ENCODE data around the gene TBC1D12. TPM values are rescaled to one million over a fixed set of nuclear protein-coding genes. Genes with fewer than 3 reads are reported as not detected.

The TBC1D12 gene
- total RNA-seq, 3 donors from 2014 or later (not counting 1 experiment from before 2014, with no cell fraction given), result 1.2 to 4.8 (median 1.8) TPM

DNA sequence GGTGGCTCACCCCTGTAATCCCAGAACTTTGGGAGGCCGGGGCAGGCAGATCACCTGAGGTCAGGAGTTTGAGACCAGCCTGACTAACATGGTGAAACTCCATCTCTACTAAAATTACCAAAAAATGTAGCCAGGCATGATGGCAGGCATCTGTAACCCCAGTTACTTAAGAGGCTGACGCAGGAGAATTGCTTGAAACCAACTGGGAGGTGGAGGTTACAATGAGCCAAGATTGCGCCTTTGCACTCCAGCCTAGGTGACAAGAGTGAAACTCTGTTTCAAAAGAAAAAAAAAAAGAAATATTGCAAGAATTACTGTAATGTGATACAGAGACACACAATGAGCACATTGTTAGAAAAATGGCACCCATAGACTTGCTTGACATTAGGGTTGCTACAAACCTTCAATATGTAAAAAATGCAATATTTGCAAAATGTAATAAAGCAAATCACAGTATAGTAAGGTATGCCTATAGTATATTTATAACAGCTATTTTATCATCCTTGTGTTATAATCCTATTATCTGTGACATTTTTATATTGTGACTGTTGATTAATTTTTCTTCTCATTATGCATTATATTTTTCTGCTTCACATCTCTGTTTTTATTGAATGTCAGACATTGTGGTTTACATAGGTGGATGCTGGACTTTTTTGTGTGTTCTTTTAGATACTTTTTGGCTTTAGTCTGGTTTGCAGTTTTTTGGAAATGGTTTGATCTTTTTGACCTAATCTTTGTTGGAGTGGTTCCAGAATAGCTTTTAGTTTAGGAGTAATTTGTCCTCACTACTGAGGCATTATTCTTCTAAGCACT is 87.8 kb downstream of the TBC1D12 start:
- 91% methylated on average over 3 of the region's 3 CpGs for WGBS (ENCODE audit: insufficient coverage)
- Mint-ChIP-seq H3K4me1 (no peaks in the 10 kb centered on the region), H3K27me3 (ENCODE audit: low read depth in 2 of 2) (no peaks in the 10 kb centered on the region), H3K9me3 (peaks cover 0 to 3% of the 10 kb centered on the region in 2 donors), H3K4me3 (no peak overlapping the region), H3K36me3 (peaks cover 6% of the 10 kb centered on the region), H3K27ac (no peak overlapping the region)
- TF ChIP-seq, protein P1, sequence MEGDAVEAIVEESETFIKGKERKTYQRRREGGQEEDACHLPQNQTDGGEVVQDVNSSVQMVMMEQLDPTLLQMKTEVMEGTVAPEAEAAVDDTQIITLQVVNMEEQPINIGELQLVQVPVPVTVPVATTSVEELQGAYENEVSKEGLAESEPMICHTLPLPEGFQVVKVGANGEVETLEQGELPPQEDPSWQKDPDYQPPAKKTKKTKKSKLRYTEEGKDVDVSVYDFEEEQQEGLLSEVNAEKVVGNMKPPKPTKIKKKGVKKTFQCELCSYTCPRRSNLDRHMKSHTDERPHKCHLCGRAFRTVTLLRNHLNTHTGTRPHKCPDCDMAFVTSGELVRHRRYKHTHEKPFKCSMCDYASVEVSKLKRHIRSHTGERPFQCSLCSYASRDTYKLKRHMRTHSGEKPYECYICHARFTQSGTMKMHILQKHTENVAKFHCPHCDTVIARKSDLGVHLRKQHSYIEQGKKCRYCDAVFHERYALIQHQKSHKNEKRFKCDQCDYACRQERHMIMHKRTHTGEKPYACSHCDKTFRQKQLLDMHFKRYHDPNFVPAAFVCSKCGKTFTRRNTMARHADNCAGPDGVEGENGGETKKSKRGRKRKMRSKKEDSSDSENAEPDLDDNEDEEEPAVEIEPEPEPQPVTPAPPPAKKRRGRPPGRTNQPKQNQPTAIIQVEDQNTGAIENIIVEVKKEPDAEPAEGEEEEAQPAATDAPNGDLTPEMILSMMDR (IDR thresholded peaks at IDR 0.05), result no peak
- Histone ChIP-seq H3K9me3 (ENCODE audit: control insufficient read depth, insufficient read depth, low read length) (no peaks in the 10 kb centered on the region), H3K4me3 (ENCODE audit: low read length) (no peak overlapping the region), H3K27ac (ENCODE audit: low read length) (no peak overlapping the region), H3K36me3 (ENCODE audit: control insufficient read depth, insufficient read depth, low read length) (no peaks in the 10 kb centered on the region), H3K4me1 (ENCODE audit: control insufficient read depth, insufficient read depth, low read length) (no peaks in the 10 kb centered on the region), H3K27me3 (ENCODE audit: control insufficient read depth, insufficient read depth, low read length) (no peaks in the 10 kb centered on the region)
- intact Hi-C loops (cut with micrococcal nuclease), result no loop called here
- DNase-seq (no peak), ATAC-seq (no peak)

DNA sequence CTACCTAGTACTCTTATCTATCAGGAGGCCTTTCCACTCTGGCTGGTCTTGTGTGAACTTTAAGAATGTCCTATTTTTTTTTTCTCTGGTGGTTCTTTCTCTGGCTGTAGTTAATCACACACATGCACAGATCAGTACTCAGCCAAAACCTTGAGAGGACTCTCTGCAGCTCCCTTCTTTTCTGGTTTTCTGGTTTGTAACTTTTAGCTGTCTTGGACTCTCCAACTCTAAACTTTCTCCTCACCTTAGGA is 88.4 kb downstream of the TBC1D12 start:
- H3K4me1 ChIP-seq (ENCODE audit: control insufficient read depth, insufficient read depth, low read length), result no peaks in the 10 kb centered on the region
- H3K4me3 ChIP-seq (ENCODE audit: low read length), result no peak overlapping the region
- Mint-ChIP-seq H3K27me3 (ENCODE audit: low read depth in 2 of 2) (no peaks in the 10 kb centered on the region), H3K27ac (no peak overlapping the region), H3K9me3 (peaks cover 0 to 3% of the 10 kb centered on the region in 2 donors), H3K4me3 (no peak overlapping the region), H3K4me1 (no peaks in the 10 kb centered on the region), H3K36me3 (peaks cover 6% of the 10 kb centered on the region)
- no peak overlapping the region for H3K27ac ChIP-seq (ENCODE audit: low read length)
- no peaks in the 10 kb centered on the region for H3K27me3 ChIP-seq (ENCODE audit: control insufficient read depth, insufficient read depth, low read length)
- H3K36me3 ChIP-seq (ENCODE audit: control insufficient read depth, insufficient read depth, low read length), result no peaks in the 10 kb centered on the region
- TF ChIP-seq, protein P1 (IDR thresholded peaks at IDR 0.05), result no peak
- DNase-seq, result no peak
- intact Hi-C loops (cut with micrococcal nuclease), result no loop called here
- no peaks in the 10 kb centered on the region for H3K9me3 ChIP-seq (ENCODE audit: control insufficient read depth, insufficient read depth, low read length)
- ATAC-seq, result no peak

DNA sequence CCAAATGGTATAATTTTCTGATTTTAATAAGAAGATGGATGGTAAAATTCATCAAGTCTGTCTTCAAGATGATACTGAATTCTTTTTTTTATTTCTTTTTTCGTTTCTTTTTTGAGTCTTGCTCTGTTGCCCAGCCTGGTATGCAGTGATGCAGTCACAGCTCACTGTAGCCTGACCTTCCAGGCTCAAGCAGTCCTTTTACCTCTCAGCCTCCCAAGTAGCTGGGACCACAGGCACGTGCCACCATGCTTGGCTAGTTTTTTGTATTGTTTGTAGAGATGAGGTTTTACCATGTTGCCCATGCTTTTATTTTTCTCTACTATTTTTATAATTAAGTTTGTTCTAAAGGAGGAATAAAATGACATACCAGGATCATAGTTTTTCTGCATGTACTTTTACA is 91.1 kb downstream of the TBC1D12 start:
- H3K4me1 ChIP-seq (ENCODE audit: control insufficient read depth, insufficient read depth, low read length), result no peaks in the 10 kb centered on the region
- 75% methylated on average over 1 of the region's 2 CpGs for WGBS (ENCODE audit: insufficient coverage)
- intact Hi-C loops (cut with micrococcal nuclease), result no loop called here
- H3K27me3 ChIP-seq (ENCODE audit: control insufficient read depth, insufficient read depth, low read length), result no peaks in the 10 kb centered on the region
- Mint-ChIP-seq H3K27me3 (ENCODE audit: low read depth in 2 of 2) (no peaks in the 10 kb centered on the region), H3K27ac (no peak overlapping the region), H3K4me3 (no peak overlapping the region), H3K9me3 (no peaks in the 10 kb centered on the region), H3K36me3 (no peaks in the 10 kb centered on the region), H3K4me1 (no peaks in the 10 kb centered on the region)
- no peak overlapping the region for H3K4me3 ChIP-seq (ENCODE audit: low read length)
- TF ChIP-seq, protein P1 (IDR thresholded peaks at IDR 0.05), result no peak
- ATAC-seq (no peak), DNase-seq (no peak)
- H3K27ac ChIP-seq (ENCODE audit: low read length), result no peak overlapping the region
- no peaks in the 10 kb centered on the region for H3K9me3 ChIP-seq (ENCODE audit: control insufficient read depth, insufficient read depth, low read length)
- H3K36me3 ChIP-seq (ENCODE audit: control insufficient read depth, insufficient read depth, low read length), result no peaks in the 10 kb centered on the region

DNA sequence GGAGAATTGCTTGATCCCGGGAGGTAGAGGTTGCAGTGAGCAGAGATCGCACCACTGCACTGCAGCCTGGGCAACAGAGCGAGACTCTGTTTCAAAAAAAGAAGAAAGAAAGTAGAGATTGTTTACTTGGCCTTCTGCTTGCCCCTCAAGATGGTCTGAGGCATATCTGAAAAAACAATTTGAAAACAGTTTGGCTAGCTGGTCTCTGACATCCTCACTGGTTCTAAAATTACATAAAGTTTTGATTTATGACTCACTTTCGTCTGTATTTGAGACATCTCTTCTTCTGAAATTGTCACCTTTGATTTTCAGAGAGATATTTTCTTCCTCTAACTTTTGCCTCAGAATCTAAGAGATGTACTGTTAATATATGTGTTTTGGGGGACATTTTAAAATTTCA is 93.7 kb downstream of the TBC1D12 start:
- Histone ChIP-seq H3K27me3 (ENCODE audit: control insufficient read depth, insufficient read depth, low read length) (no peaks in the 10 kb centered on the region), H3K4me3 (ENCODE audit: low read length) (no peak overlapping the region), H3K36me3 (ENCODE audit: control insufficient read depth, insufficient read depth, low read length) (no peaks in the 10 kb centered on the region), H3K4me1 (ENCODE audit: control insufficient read depth, insufficient read depth, low read length) (no peaks in the 10 kb centered on the region), H3K27ac (ENCODE audit: low read length) (no peak overlapping the region), H3K9me3 (ENCODE audit: control insufficient read depth, insufficient read depth, low read length) (no peaks in the 10 kb centered on the region)
- Mint-ChIP-seq H3K36me3 (no peaks in the 10 kb centered on the region), H3K4me1 (no peaks in the 10 kb centered on the region), H3K4me3 (no peak overlapping the region), H3K27me3 (ENCODE audit: low read depth in 2 of 2) (no peaks in the 10 kb centered on the region), H3K27ac (no peak overlapping the region), H3K9me3 (no peaks in the 10 kb centered on the region)
- 82% methylated on average over 3 of the region's 4 CpGs for WGBS (ENCODE audit: insufficient coverage)
- ATAC-seq, result no peak
- DNase-seq, result no peak
- intact Hi-C loops (cut with micrococcal nuclease), result no loop called here
- TF ChIP-seq, protein P1 (IDR thresholded peaks at IDR 0.05), result no peak

Data from natural killer cell (primary cell).